Sigmoid colon (tissue), 7 donors: ENCODE data around the gene TMEM53. TPM values are rescaled to one million over a fixed set of nuclear protein-coding genes. Genes with fewer than 3 reads are reported as not detected.

ENCODE experiments used
- DNase-seq: peaks from one replicate; pipeline ENCODE4 v3.0.0-alpha.2; 2019
- H3K27ac ChIP-seq, 4 donors: fragments of 200-600 bp; sonication (generic); one replicate each; pipeline ENCODE4 v1.5.1; 2016 to 2019; ENCODE audit warnings: mild to moderate bottlenecking in 1 of 4
- H3K27me3 ChIP-seq, 3 donors: fragments of 200-600 bp; sonication (generic); one replicate each; pipeline ENCODE4 v1.5.1; 2019; ENCODE audit warnings: mild to moderate bottlenecking in 1 of 3
- H3K36me3 ChIP-seq, 4 donors: fragments of 200-600 bp; sonication (generic); one replicate each; pipeline ENCODE4 v1.5.1; 2016 to 2019
- H3K4me1 ChIP-seq, 4 donors: fragments of 200-600 bp; sonication (generic); one replicate each; pipeline ENCODE4 v1.5.1; 2017 to 2019
- H3K4me3 ChIP-seq, 4 donors: fragments of 200-600 bp; sonication (generic); one replicate each; pipeline ENCODE4 v1.5.1; 2017 to 2019; ENCODE audit warnings: mild to moderate bottlenecking in 2 of 4, moderate library complexity in 1 of 4
- H3K9me3 ChIP-seq, 4 donors: fragments of 200-600 bp in 3 of 4; sonication (generic) in 3 of 4; one replicate each; pipeline versions ENCODE4 v1.5.1 to v1.6.1; 2013 to 2019
- EP300 ChIP-seq, 4 donors: sonication (generic); formaldehyde crosslinking; IDR thresholded peaks; one replicate each; pipeline ENCODE4 v1.6.1; 2017; ENCODE audit warnings: antibody characterized with exemption in 4 of 4
- POLR2A ChIP-seq, 2 donors: fragments of 450-650 bp; IDR thresholded peaks; one replicate each; pipeline ENCODE4 v1.6.1; 2016; ENCODE audit warnings: antibody characterized with exemption in 2 of 2, mild to moderate bottlenecking in 2 of 2, moderate library complexity in 2 of 2
- POLR2AphosphoS5 ChIP-seq, 4 donors: sonication (generic); formaldehyde crosslinking; IDR thresholded peaks; one replicate each; pipeline ENCODE4 v1.6.1; 2017; ENCODE audit warnings: antibody characterized with exemption in 4 of 4
- WGBS, 2 donors: extraction: QIAGEN DNeasy Blood & Tissue Kit; methylation state at CpG; one replicate each; pipeline ENCODE4 v1.1.7; 2013; 5-methylcytosine and 5-hydroxymethylcytosine counted together
- intact Hi-C: fragments of 100-400 bp; cut with DNase I; formaldehyde crosslinking; loops from one replicate; pipeline ENCODE4 v1.15.1; 2023
- polyA plus RNA-seq, 3 donors: library from polyadenylated mRNA; stranded (reverse); fragments of 200-250 nt; gene quantifications; one replicate each; pipeline ENCODE4 v1.2.3, GENCODE V29; 2013
- total RNA-seq, 4 donors: library from RNA; depleted of rRNA; stranded (reverse); fragments of >200 nt; gene quantifications; one replicate each; pipeline ENCODE4 v1.1.0, GENCODE V29; 2016
- TF ChIP-seq, protein P1 (sequence below), 4 experiments: fragments of 450-650 bp in 3 of 4; fragments of 200-600 bp in 1 of 4; IDR thresholded peaks; one replicate each; pipeline ENCODE4 v1.5.1; 2016 to 2019; ENCODE audit warnings: antibody characterized with exemption in 4 of 4, mild to moderate bottlenecking in 3 of 4, moderate library complexity in 2 of 4
- donor health status: healthy with polysubstance abuse.
- donor health status: Bipolar disorder and iron deficiency.
- donor health status: healthy.

The TMEM53 gene
- total and polyA plus RNA-seq, 7 donors, result 1.7 to 29.7 (median 5.6) TPM

DNA sequence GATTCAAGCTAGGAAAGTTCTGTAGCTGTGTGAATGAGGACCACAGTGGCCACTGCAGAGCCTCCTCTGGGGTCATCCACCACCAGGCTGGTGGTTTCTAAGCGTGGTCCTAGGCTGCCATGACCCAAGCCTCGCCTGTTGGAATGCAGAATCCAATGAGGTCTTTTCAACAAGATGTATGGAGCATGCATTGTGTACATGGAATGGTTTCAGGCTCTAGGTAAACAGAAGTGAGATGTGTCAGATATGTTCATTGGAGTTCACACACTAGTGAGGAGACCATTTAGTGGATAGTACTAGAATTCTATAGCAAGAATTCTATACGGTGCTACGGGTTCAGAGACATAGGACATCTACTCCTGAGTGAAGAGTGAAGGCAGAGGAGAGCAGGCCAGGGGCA lies 46.0 kb upstream of the TMEM53 start:
- Histone ChIP-seq H3K27ac (no peak overlapping the region), H3K4me3 (no peak overlapping the region), H3K36me3 (no peaks in the 10 kb centered on the region), H3K4me1 (peaks cover 0 to under 1% (median 0%) of the 10 kb centered on the region in 4 donors), H3K9me3 (no peaks in the 10 kb centered on the region), H3K27me3 (no peaks in the 10 kb centered on the region)
- no peak for DNase-seq
- WGBS, 2 donors, result 82 to 95% methylated on average over 4 of the region's 4 CpGs
- TF ChIP-seq, protein P1, sequence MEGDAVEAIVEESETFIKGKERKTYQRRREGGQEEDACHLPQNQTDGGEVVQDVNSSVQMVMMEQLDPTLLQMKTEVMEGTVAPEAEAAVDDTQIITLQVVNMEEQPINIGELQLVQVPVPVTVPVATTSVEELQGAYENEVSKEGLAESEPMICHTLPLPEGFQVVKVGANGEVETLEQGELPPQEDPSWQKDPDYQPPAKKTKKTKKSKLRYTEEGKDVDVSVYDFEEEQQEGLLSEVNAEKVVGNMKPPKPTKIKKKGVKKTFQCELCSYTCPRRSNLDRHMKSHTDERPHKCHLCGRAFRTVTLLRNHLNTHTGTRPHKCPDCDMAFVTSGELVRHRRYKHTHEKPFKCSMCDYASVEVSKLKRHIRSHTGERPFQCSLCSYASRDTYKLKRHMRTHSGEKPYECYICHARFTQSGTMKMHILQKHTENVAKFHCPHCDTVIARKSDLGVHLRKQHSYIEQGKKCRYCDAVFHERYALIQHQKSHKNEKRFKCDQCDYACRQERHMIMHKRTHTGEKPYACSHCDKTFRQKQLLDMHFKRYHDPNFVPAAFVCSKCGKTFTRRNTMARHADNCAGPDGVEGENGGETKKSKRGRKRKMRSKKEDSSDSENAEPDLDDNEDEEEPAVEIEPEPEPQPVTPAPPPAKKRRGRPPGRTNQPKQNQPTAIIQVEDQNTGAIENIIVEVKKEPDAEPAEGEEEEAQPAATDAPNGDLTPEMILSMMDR (IDR thresholded peaks at IDR 0.05), result no peak
- TF ChIP-seq POLR2AphosphoS5 (IDR thresholded peaks at IDR 0.05), result no peak
- no peak for TF ChIP-seq POLR2A (IDR thresholded peaks at IDR 0.05)
- intact Hi-C loops, result no loop called here

DNA sequence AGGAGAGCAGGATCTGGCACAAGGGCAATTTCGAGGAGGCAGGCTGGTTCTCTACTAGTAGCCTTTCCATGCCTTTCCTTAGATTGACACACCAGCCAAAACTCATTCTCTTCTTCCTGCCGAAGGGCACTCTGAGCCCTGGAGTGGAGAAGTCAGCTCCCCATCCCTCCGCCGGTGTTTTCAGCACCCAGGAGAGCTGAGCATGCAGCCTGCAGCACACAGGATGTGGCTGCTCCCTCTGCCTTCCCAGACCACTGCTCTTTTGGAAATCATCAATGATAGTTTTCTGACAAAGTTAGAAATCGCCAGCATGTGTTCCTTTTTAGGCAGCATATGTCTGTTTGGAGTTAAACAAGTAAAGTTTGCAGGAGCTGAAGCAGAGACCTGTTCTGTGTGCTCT lies 45.0 kb upstream of the TMEM53 start:
- intact Hi-C loops, result loop anchor here (10.0 kb wide), 1 partner anchor 575 kb away; no protein-coding TSS in a partner anchor
- Histone ChIP-seq H3K9me3 (no peaks in the 10 kb centered on the region), H3K4me3 (no peak overlapping the region), H3K4me1 (peaks cover 0 to 7% (median 5%) of the 10 kb centered on the region in 4 donors), H3K27me3 (no peaks in the 10 kb centered on the region), H3K36me3 (no peaks in the 10 kb centered on the region), H3K27ac (no peak overlapping the region)
- DNase-seq, result no peak
- no peak for TF ChIP-seq POLR2A (IDR thresholded peaks at IDR 0.05)
- TF ChIP-seq POLR2AphosphoS5 (IDR thresholded peaks at IDR 0.05), result no peak
- WGBS, 2 donors, result 69 to 78% methylated on average over 5 of the region's 5 CpGs

DNA sequence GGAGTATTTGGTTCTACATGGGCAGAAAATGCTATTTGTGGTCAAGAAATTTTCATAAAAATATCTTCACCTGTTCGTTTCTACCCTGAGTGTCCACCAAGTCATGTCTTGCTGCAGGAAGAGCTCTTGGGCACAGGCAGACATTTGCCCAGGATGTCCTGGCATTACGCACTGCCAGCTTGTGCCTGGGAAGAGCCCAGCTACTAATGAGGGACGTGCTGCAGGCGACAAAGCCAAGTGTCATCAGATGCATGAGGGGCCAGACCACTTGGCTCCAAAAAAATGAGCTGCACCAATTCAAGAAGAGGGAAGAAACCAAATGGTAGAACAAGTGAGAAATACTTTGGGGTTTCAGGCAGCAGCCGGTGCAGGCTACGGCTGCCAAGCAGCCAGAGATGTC lies 43.8 kb upstream of the TMEM53 start:
- H3K4me3 ChIP-seq, result no peak overlapping the region
- peaks cover 0 to 7% (median 5%) of the 10 kb centered on the region in 4 donors for H3K4me1 ChIP-seq
- no peaks in the 10 kb centered on the region for H3K9me3 ChIP-seq
- no peak overlapping the region for H3K27ac ChIP-seq
- H3K27me3 ChIP-seq, result no peaks in the 10 kb centered on the region
- H3K36me3 ChIP-seq, result no peaks in the 10 kb centered on the region
- intact Hi-C loops, result loop anchor here (10.0 kb wide), 1 partner anchor 577 kb away; no protein-coding TSS in a partner anchor
- WGBS, 2 donors, result 82 to 87% methylated on average over 6 of the region's 6 CpGs
- no peak for DNase-seq
- TF ChIP-seq POLR2A (IDR thresholded peaks at IDR 0.05), result no peak
- TF ChIP-seq, protein P1 (IDR thresholded peaks at IDR 0.05), result no peak
- TF ChIP-seq POLR2AphosphoS5 (IDR thresholded peaks at IDR 0.05), result no peak
- TF ChIP-seq EP300 (IDR thresholded peaks at IDR 0.05), result no peak

DNA sequence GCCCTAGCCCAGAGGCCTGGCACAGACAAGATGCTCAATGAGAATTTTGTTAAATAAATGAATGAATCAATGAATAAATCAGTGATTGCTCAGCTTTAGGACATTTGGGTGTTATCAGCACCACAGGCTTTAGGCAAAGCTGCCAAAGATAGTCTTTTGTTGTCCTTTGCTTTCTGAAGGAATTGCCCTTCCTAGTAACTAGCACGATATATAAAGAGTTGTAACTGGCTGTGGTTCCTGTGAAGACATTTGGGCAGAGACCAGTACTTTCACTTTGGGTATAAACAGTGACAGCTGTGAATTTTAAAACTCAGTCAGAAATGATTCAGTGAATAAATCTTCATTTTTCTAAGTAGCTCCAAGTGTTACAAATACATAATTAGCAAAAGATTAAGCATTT lies 43.4 kb upstream of the TMEM53 start:
- no peak for DNase-seq
- Histone ChIP-seq H3K27ac (no peak overlapping the region), H3K27me3 (no peaks in the 10 kb centered on the region), H3K4me3 (no peak overlapping the region), H3K9me3 (no peaks in the 10 kb centered on the region), H3K36me3 (no peaks in the 10 kb centered on the region), H3K4me1 (peaks cover 0 to 7% (median 5%) of the 10 kb centered on the region in 4 donors)
- TF ChIP-seq, protein P1 (IDR thresholded peaks at IDR 0.05), result no peak
- TF ChIP-seq EP300 (IDR thresholded peaks at IDR 0.05) (no peak), POLR2A (IDR thresholded peaks at IDR 0.05) (no peak), POLR2AphosphoS5 (IDR thresholded peaks at IDR 0.05) (no peak)
- WGBS, 2 donors, result 32 to 52% methylated on average over 1 of the region's 1 CpG
- intact Hi-C loops, result loop anchor here (10.0 kb wide), 1 partner anchor 577 kb away; no protein-coding TSS in a partner anchor

DNA sequence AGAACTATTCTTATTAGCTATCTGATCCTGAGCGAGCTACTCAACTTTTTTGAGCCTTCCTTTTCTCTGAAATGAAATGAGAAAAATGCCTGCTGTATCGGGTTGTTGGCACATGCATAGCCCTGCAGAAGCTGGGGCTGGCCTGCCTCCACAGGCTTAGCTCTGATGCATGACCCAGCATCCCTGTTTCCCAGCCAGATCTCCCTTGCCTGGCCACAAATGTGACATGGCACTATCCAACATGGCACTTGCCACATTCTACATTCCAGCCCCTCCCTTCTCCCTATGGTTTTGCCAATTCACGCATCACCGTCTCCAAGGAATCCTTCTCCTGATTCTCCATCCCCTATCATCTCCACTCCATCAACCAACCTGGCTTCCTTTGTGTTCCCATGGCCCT lies 42.9 kb upstream of the TMEM53 start:
- Histone ChIP-seq H3K27ac (no peak overlapping the region), H3K9me3 (no peaks in the 10 kb centered on the region), H3K4me3 (no peak overlapping the region), H3K4me1 (peaks cover 0 to 7% (median 5%) of the 10 kb centered on the region in 4 donors), H3K36me3 (no peaks in the 10 kb centered on the region), H3K27me3 (no peaks in the 10 kb centered on the region)
- no peak for TF ChIP-seq EP300 (IDR thresholded peaks at IDR 0.05)
- TF ChIP-seq, protein P1 (IDR thresholded peaks at IDR 0.05), result no peak
- TF ChIP-seq POLR2A (IDR thresholded peaks at IDR 0.05), result no peak
- TF ChIP-seq POLR2AphosphoS5 (IDR thresholded peaks at IDR 0.05), result no peak
- intact Hi-C loops, result loop anchor here (10.0 kb wide), 1 partner anchor 578 kb away; no protein-coding TSS in a partner anchor
- 85 to 91% methylated on average over 4 of the region's 4 CpGs for WGBS, 2 donors
- DNase-seq, result no peak
